H1 (cell line): ENCODE measurements around the gene PCDHGB1. TPM values are rescaled to one million over a fixed set of nuclear protein-coding genes. Genes with fewer than 3 reads are reported as not detected.

Source experiments
- CTCF ChIA-PET: fragments of 300-600 bp; sonication (Branson Sonifier 250); formaldehyde crosslinking; loops from one replicate; lab custom pipeline; 2021; ENCODE audit not compliant: partially characterized antibody; lab: Charles Lee
- POLR2A ChIA-PET: fragments of 300-600 bp; sonication (Branson Sonifier 250); formaldehyde crosslinking; loops from one replicate; lab custom pipeline; 2021; ENCODE audit warnings: inconsistent platforms; ENCODE audit not compliant: partially characterized antibody; lab: Charles Lee
- DNase-seq, 2 experiments: peaks; one replicate each; pipeline versions ENCODE4 v3.0.0 to v3.0.0-alpha.2; 2010 to 2022; ENCODE audit warnings: low spot score in 2 of 2, low read depth in 1 of 2, mixed read lengths in 1 of 2
- FAIRE-seq: peaks from 2 replicates; lab custom pipeline; 2011; peaks lifted over from hg19 to GRCh38; lab: Jason Lieb, UNC
- H2AFZ ChIP-seq: 2 replicates; pipeline ENCODE4 v1.8.1; 2012; ENCODE audit warnings: low read length, inconsistent platforms
- H2AK5ac ChIP-seq: 2 replicates; pipeline ENCODE4 v1.6.1; 2013; ENCODE audit warnings: low read depth, low read length
- H2BK120ac ChIP-seq: replicated peaks from 2 replicates; pipeline ENCODE3; 2013; ENCODE audit warnings: low read depth, low read length, inconsistent platforms
- H2BK12ac ChIP-seq: 2 replicates; pipeline ENCODE4 v1.6.1; 2013; ENCODE audit warnings: low read depth, low read length
- H2BK15ac ChIP-seq: 2 replicates; pipeline ENCODE4 v1.6.1; 2013; ENCODE audit warnings: low read length
- H2BK20ac ChIP-seq: 2 replicates; pipeline ENCODE4 v1.6.1; 2013; ENCODE audit warnings: low read length
- H2BK5ac ChIP-seq: 2 replicates; pipeline ENCODE4 v1.6.1; 2013; ENCODE audit warnings: low read depth, low read length
- H3K14ac ChIP-seq: 2 replicates; pipeline ENCODE4 v1.6.1; 2013; ENCODE audit warnings: inconsistent platforms; ENCODE audit not compliant: insufficient read length
- H3K18ac ChIP-seq: 2 replicates; pipeline ENCODE4 v1.6.1; 2013; ENCODE audit warnings: low read length; ENCODE audit errors: extremely low read depth
- H3K23ac ChIP-seq: 2 replicates; pipeline ENCODE4 v1.6.1; 2013; ENCODE audit warnings: inconsistent platforms; ENCODE audit not compliant: insufficient read length
- H3K23me2 ChIP-seq: 2 replicates; pipeline ENCODE4 v1.6.1; 2013; ENCODE audit warnings: low read depth, low read length
- H3K27ac ChIP-seq: 2 replicates; pipeline ENCODE4 v1.6.1; 2011; ENCODE audit warnings: low read depth, low read length, inconsistent platforms
- H3K27me3 ChIP-seq, 4 experiments: replicated peaks in 1 of 4; 1 replicate in 1 of 4; 2 replicates in 3 of 4; pipeline versions ENCODE4 v1.6.1 to v1.8.1; 2011 to 2013; ENCODE audit warnings: low read length in 3 of 4, mild to moderate bottlenecking in 3 of 4, inconsistent platforms in 2 of 4, mixed read lengths in 2 of 4, moderate library complexity in 1 of 4; ENCODE audit not compliant: control insufficient read depth in 3 of 4, insufficient read depth in 3 of 4; ENCODE audit errors: extremely low read depth in 1 of 4
- H3K36me3 ChIP-seq, 4 experiments: 2 replicates each; pipeline versions ENCODE4 v1.6.1 to v1.8.1; 2011 to 2013; ENCODE audit warnings: mild to moderate bottlenecking in 4 of 4, low read length in 3 of 4, moderate library complexity in 2 of 4, control low read depth in 1 of 4, inconsistent platforms in 1 of 4; ENCODE audit not compliant: insufficient read depth in 4 of 4, control insufficient read depth in 2 of 4
- H3K4ac ChIP-seq: replicated peaks from 2 replicates; pipeline ENCODE3; 2013; ENCODE audit warnings: low read length, low read depth, mixed read lengths, inconsistent platforms; ENCODE audit not compliant: insufficient read length
- H3K4me1 ChIP-seq, 4 experiments: replicated peaks in 1 of 4; 1 replicate in 1 of 4; 2 replicates in 3 of 4; pipeline versions ENCODE4 v1.6.1 to v1.8.1; 2011 to 2013; ENCODE audit warnings: low read length in 3 of 4, inconsistent platforms in 2 of 4, mixed read lengths in 1 of 4; ENCODE audit not compliant: insufficient read depth in 4 of 4, control insufficient read depth in 3 of 4
- H3K4me2 ChIP-seq, 2 experiments: 2 replicates each; pipeline versions ENCODE4 v1.6.1 to v1.8.1; 2011 to 2013; ENCODE audit warnings: low read depth in 2 of 2, low read length in 2 of 2, control low read depth in 1 of 2, inconsistent platforms in 1 of 2, mild to moderate bottlenecking in 1 of 2; ENCODE audit not compliant: insufficient read depth in 1 of 2
- H3K4me3 ChIP-seq, 4 experiments: fragments of 200-600, 300-600 bp in 1 of 4; sonication (generic), shearing (Covaris generic), sonication (Bioruptor Twin) in 1 of 4; 2 replicates each; pipeline versions ENCODE4 v1.5.1 to v1.8.1; 2011 to 2016; ENCODE audit warnings: low read length in 4 of 4, low read depth in 3 of 4, control low read depth in 2 of 4, inconsistent platforms in 2 of 4, mild to moderate bottlenecking in 2 of 4, mixed read lengths in 1 of 4, moderate library complexity in 1 of 4; ENCODE audit not compliant: insufficient read depth in 2 of 4; ENCODE audit errors: extremely low read depth in 1 of 4
- H3K56ac ChIP-seq: replicated peaks from 2 replicates; pipeline ENCODE3; 2013; ENCODE audit warnings: low read depth, mild to moderate bottlenecking, mixed read lengths, low read length, inconsistent platforms; ENCODE audit not compliant: insufficient read length
- H3K79me1 ChIP-seq: 2 replicates; pipeline ENCODE4 v1.6.1; 2013; ENCODE audit warnings: low read depth, low read length, control low read depth
- H3K79me2 ChIP-seq, 2 experiments: 2 replicates each; pipeline versions ENCODE4 v1.6.1 to v1.8.1; 2012 to 2013; ENCODE audit warnings: low read length in 2 of 2, mild to moderate bottlenecking in 2 of 2, inconsistent platforms in 1 of 2; ENCODE audit not compliant: insufficient read depth in 2 of 2, control insufficient read depth in 1 of 2
- H3K9ac ChIP-seq, 4 experiments: replicated peaks in 1 of 4; 1 replicate in 1 of 4; 2 replicates in 3 of 4; pipeline versions ENCODE4 v1.6.1 to v1.8.1; 2011 to 2013; ENCODE audit warnings: low read depth in 3 of 4, low read length in 3 of 4, control low read depth in 2 of 4, mild to moderate bottlenecking in 2 of 4, moderate library complexity in 2 of 4, inconsistent platforms in 1 of 4; ENCODE audit errors: extremely low read depth in 1 of 4
- H3K9me3 ChIP-seq, 2 experiments: 2 replicates each; pipeline versions ENCODE4 v1.6.1 to v1.8.1; 2012 to 2013; ENCODE audit warnings: mild to moderate bottlenecking in 2 of 2, moderate library complexity in 2 of 2, control low read depth in 1 of 2, inconsistent platforms in 1 of 2, low read depth in 1 of 2, low read length in 1 of 2, mixed read lengths in 1 of 2; ENCODE audit not compliant: insufficient read depth in 2 of 2
- H4K20me1 ChIP-seq, 2 experiments: replicated peaks in 1 of 2; 2 replicates each; pipeline versions ENCODE3 to v1.8.1; 2011 to 2013; ENCODE audit warnings: inconsistent platforms in 2 of 2, low read length in 2 of 2, mild to moderate bottlenecking in 1 of 2; ENCODE audit not compliant: insufficient read depth in 2 of 2, control insufficient read depth in 1 of 2
- H4K5ac ChIP-seq: 2 replicates; pipeline ENCODE4 v1.6.1; 2013; ENCODE audit warnings: low read length, low read depth, mixed read lengths, inconsistent platforms; ENCODE audit not compliant: insufficient read length
- H4K8ac ChIP-seq: 2 replicates; pipeline ENCODE4 v1.8.0; 2013; ENCODE audit warnings: mild to moderate bottlenecking, moderate library complexity, low read length, inconsistent platforms; ENCODE audit not compliant: insufficient read depth; ENCODE audit errors: extremely low read depth
- H4K91ac ChIP-seq: replicated peaks from 2 replicates; pipeline ENCODE3; 2013; ENCODE audit warnings: low read length, mixed read lengths, inconsistent platforms; ENCODE audit not compliant: insufficient read length
- CBX5 ChIP-seq: fragments of 300-800, 300-1000 bp; sonication (generic); IDR thresholded peaks from 2 replicates; pipeline ENCODE4 v1.7.1; 2016; ENCODE audit warnings: antibody characterized with exemption, low read length, low read depth
- CBX8 ChIP-seq: fragments of 300-800, 300-1000 bp; sonication (generic); IDR thresholded peaks from 2 replicates; pipeline ENCODE4 v1.7.1; 2016; ENCODE audit warnings: low read depth, low read length, borderline replicate concordance
- HDAC6 ChIP-seq: IDR thresholded peaks from one replicate; pipeline ENCODE4 v1.7.1; 2012; ENCODE audit warnings: low read depth, mild to moderate bottlenecking, inconsistent platforms, low read length, moderate library complexity
- RNF2 ChIP-seq: fragments of 200-900, 300-1000 bp; sonication (generic); IDR thresholded peaks from 2 replicates; pipeline ENCODE4 v1.7.1; 2016; ENCODE audit warnings: borderline replicate concordance, low read depth, mild to moderate bottlenecking, antibody characterized with exemption, low read length; ENCODE audit not compliant: poor library complexity, severe bottlenecking; ENCODE audit errors: missing control alignments
- SRF ChIP-seq: IDR thresholded peaks from 2 replicates; pipeline ENCODE4 v1.6.1; 2011; ENCODE audit warnings: mild to moderate bottlenecking, low read depth, low read length, moderate library complexity
- WGBS, 2 experiments: shearing (Covaris generic) in 1 of 2; methylation state at CpG; one replicate each; pipeline versions ENCODE4 v1.1.6 to v1.1.7; 2013 to 2015; ENCODE audit warnings: low lambda C conversion rate in 2 of 2, mixed read lengths in 2 of 2, inconsistent platforms in 1 of 2, low coverage in 1 of 2, missing lambda C conversion rate in 1 of 2; ENCODE audit not compliant: insufficient replicate concordance in 2 of 2, insufficient coverage in 1 of 2, insufficient read length in 1 of 2; ENCODE audit errors: extremely low coverage in 1 of 2, missing lambda C conversion rate in 1 of 2; 5-methylcytosine and 5-hydroxymethylcytosine counted together
- polyA plus RNA-seq, 7 experiments: library from polyadenylated mRNA; depleted of rRNA in 3 of 7; stranded (reverse) in 5 of 7; unstranded in 2 of 7; fragments of >200 nt in 5 of 7; fragments of 200-250 nt in 2 of 7; gene quantifications; 1 replicate in 5 of 7; 2 replicates in 1 of 7; 4 replicates in 1 of 7; pipeline versions ENCODE4 v1.2.1 to v1.2.3, GENCODE V29; 2011 to 2013; ENCODE audit warnings: missing spikeins in 2 of 7, mixed read lengths in 2 of 7
- total RNA-seq: library from RNA; stranded (reverse); fragmentation: NEBNext Ultra II Directional; extraction: Animal tissue kit (Norgen Biotek cat#: 25700); gene quantifications from 2 replicates; pipeline ENCODE4 v1.2.1, GENCODE V29; 2021
- TF ChIP-seq, protein P1 (sequence below): IDR thresholded peaks from 2 replicates; pipeline ENCODE4 v1.6.1; 2012; ENCODE audit warnings: low read length, inconsistent platforms

The PCDHGB1 gene
- total and polyA plus RNA-seq, 2 of the 8 experiments (the other 6 are each of a cell fraction or from before 2014, with no cell fraction given) = 1.3 to 2.8 TPM

DNA sequence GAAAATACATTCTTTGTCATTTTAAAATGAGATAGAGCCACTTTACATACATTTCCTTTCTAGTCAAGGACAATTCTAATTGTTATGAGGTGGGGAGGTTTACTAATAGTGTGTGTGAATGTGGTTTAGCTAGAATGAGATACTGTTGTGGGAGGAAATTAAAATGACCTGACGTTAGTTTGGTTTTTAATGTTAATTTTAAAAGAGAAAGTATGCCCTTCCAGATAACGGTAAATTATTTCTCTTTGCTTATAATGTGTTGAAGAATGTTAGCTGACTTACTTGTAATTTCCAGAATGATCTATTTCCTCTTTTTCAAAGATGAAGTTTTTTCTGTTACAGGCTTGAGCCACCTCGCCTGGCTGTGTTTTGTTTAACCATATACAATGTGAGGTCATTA, 27.6 kb upstream of the PCDHGB1 start:
- H3K4me3 ChIP-seq = no peak overlapping the region
- no peak overlapping the region for H3K27ac ChIP-seq
- no peak overlapping the region for H2BK15ac ChIP-seq
- no peaks in the 10 kb centered on the region for H4K20me1 ChIP-seq
- H2AK5ac ChIP-seq = no peak overlapping the region
- H3K23ac ChIP-seq = no peak overlapping the region
- TF ChIP-seq SRF (no peak), CBX5 (no peak), HDAC6 (no peak), RNF2 (no peak), CBX8 (no peak)
- TF ChIP-seq, protein P1, sequence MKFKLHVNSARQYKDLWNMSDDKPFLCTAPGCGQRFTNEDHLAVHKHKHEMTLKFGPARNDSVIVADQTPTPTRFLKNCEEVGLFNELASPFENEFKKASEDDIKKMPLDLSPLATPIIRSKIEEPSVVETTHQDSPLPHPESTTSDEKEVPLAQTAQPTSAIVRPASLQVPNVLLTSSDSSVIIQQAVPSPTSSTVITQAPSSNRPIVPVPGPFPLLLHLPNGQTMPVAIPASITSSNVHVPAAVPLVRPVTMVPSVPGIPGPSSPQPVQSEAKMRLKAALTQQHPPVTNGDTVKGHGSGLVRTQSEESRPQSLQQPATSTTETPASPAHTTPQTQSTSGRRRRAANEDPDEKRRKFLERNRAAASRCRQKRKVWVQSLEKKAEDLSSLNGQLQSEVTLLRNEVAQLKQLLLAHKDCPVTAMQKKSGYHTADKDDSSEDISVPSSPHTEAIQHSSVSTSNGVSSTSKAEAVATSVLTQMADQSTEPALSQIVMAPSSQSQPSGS = no peak
- H2BK12ac ChIP-seq = no peak overlapping the region
- H3K14ac ChIP-seq = no peak overlapping the region
- no peak overlapping the region for H2BK5ac ChIP-seq
- H3K4ac ChIP-seq = no peak overlapping the region
- WGBS, 2 experiments = 86 to 100% methylated on average over 1 to 3 of the region's 3 CpGs
- H3K9ac ChIP-seq = no peak overlapping the region
- H4K8ac ChIP-seq = no peak overlapping the region
- peaks cover 22 to 25% of the 10 kb centered on the region in 2 experiments for H3K9me3 ChIP-seq
- no peak overlapping the region for H4K5ac ChIP-seq
- H3K18ac ChIP-seq = no peak overlapping the region
- DNase-seq = no peak
- no peak overlapping the region for H2AFZ ChIP-seq
- H3K79me1 ChIP-seq = no peaks in the 10 kb centered on the region
- no peaks in the 10 kb centered on the region for H3K4me1 ChIP-seq
- POLR2A ChIA-PET = no interaction called here
- no peaks in the 10 kb centered on the region for H3K27me3 ChIP-seq
- H3K23me2 ChIP-seq = peaks cover 4% of the 10 kb centered on the region
- no peak overlapping the region for H2BK20ac ChIP-seq
- no peak for FAIRE-seq
- peaks cover 5 to 25% (median 17%) of the 10 kb centered on the region in 4 experiments; a peak in 6 of 8 replicates for H3K36me3 ChIP-seq
- CTCF ChIA-PET = interaction anchor here (0.6 to 4.7 kb wide), 8 partner anchors 9 to 187 kb away, joined by 3 to 25 read pairs (median 3); partner anchors contain the start of genes PCDHB10, PCDHB15 and PCDHGB1
- H3K4me2 ChIP-seq = no peak overlapping the region
- peaks cover 11 to 25% of the 10 kb centered on the region in 2 experiments for H3K79me2 ChIP-seq
- no peak overlapping the region for H3K56ac ChIP-seq
- no peak overlapping the region for H2BK120ac ChIP-seq
- no peak overlapping the region for H4K91ac ChIP-seq
